CD4-positive, alpha-beta T cell (primary cell): ENCODE measurements around the gene GPBP1. TPM values are rescaled to one million over a fixed set of nuclear protein-coding genes. Genes with fewer than 3 reads are reported as not detected.

Experiments
- ATAC-seq: fragments of 200-7000 bp; cut with Tn5 transposase; one replicate; pipeline ENCODE4 v1.10.0; 2022; ENCODE audit warnings: mild to moderate bottlenecking; ENCODE audit not compliant: poor library complexity
- CTCF ChIA-PET: fragments of 350-600 bp; sonication (Branson Sonifier 250); formaldehyde crosslinking; loops from one replicate; lab custom pipeline; 2021; ENCODE audit warnings: antibody characterized with exemption, inconsistent platforms; lab: Charles Lee
- POLR2A ChIA-PET: fragments of 350-600 bp; sonication (Branson Sonifier 250); formaldehyde crosslinking; loops from one replicate; lab custom pipeline; 2021; ENCODE audit warnings: antibody characterized with exemption, inconsistent platforms; lab: Charles Lee
- DNase-seq, 14 experiments: peaks; one replicate each; pipeline ENCODE4 v3.0.0-alpha.2; 2013 to 2020; ENCODE audit warnings: mixed read lengths in 2 of 14
- H3K27ac ChIP-seq, 2 donors: one replicate each; pipeline versions ENCODE4 v1.5.1 to v1.7.0; 2013; ENCODE audit warnings: low read length in 2 of 2, low read depth in 1 of 2, mild to moderate bottlenecking in 1 of 2
- H3K27me3 ChIP-seq, 2 experiments: 1 replicate in 1 of 2; 2 replicates in 1 of 2; pipeline versions ENCODE4 v1.6.1 to v1.7.0; 2013; ENCODE audit warnings: low read length in 2 of 2, control low read depth in 1 of 2, mild to moderate bottlenecking in 1 of 2, moderate library complexity in 1 of 2; ENCODE audit not compliant: insufficient read depth in 2 of 2, control insufficient read depth in 1 of 2
- H3K36me3 ChIP-seq: one replicate; pipeline ENCODE4 v1.6.1; 2013; ENCODE audit warnings: low read length, control low read depth; ENCODE audit not compliant: insufficient read depth
- H3K4me1 ChIP-seq: one replicate; pipeline ENCODE4 v1.6.1; 2013; ENCODE audit warnings: low read length, control low read depth; ENCODE audit not compliant: insufficient read depth
- H3K4me3 ChIP-seq: one replicate; pipeline ENCODE4 v1.5.1; 2013; ENCODE audit warnings: mild to moderate bottlenecking, low read length, moderate library complexity
- H3K9me3 ChIP-seq, 2 experiments: 1 replicate in 1 of 2; 2 replicates in 1 of 2; pipeline versions ENCODE4 v1.6.1 to v1.7.0; 2013; ENCODE audit warnings: low read length in 2 of 2, mild to moderate bottlenecking in 2 of 2, control low read depth in 1 of 2, moderate library complexity in 1 of 2; ENCODE audit not compliant: control insufficient read depth in 1 of 2, insufficient read depth in 1 of 2
- H3K27ac Mint-ChIP-seq: one replicate; pipeline ENCODE4 v1.8.0; 2020; ENCODE audit warnings: mixed read lengths
- H3K27me3 Mint-ChIP-seq: one replicate; pipeline ENCODE4 v1.8.0; 2021; ENCODE audit warnings: mixed read lengths
- H3K36me3 Mint-ChIP-seq: one replicate; pipeline ENCODE4 v1.8.0; 2021; ENCODE audit warnings: low read depth, mixed read lengths
- H3K4me1 Mint-ChIP-seq: one replicate; pipeline ENCODE4 v1.8.0; 2021; ENCODE audit warnings: low read depth, mixed read lengths
- H3K4me3 Mint-ChIP-seq: one replicate; pipeline ENCODE4 v1.8.0; 2020; ENCODE audit warnings: mild to moderate bottlenecking, mixed read lengths
- H3K9me3 Mint-ChIP-seq: one replicate; pipeline ENCODE4 v1.8.0; 2020; ENCODE audit warnings: mixed read lengths
- CTCF ChIP-seq: fragments of 200-600 bp; IDR thresholded peaks from one replicate; pipeline ENCODE4 v1.8.0; 2022; ENCODE audit warnings: antibody characterized with exemption, mild to moderate bottlenecking
- intact Hi-C, 2 experiments: fragments of 100-400 bp; cut with DNase I in 1 of 2; cut with micrococcal nuclease in 1 of 2; formaldehyde crosslinking; loops; one replicate each; pipeline versions ENCODE4 v1.15.1 to v1.9.0; 2023 to 2025; cut with DNase I, micrococcal nuclease
- total RNA-seq, 174 experiments: library from RNA in 2 of 174; stranded (reverse) in 2 of 174; gene quantifications; one replicate each; pipeline ENCODE4 v1.2.3 and lab custom pipeline; 2021 to 2026

GPBP1 gene
- total RNA-seq, 2 experiments from 2014 or later: 136 to 137 TPM

- POLR2A ChIA-PET: no interaction called here
- ATAC-seq (no peak), DNase-seq (no peak)
- H3K27me3 Mint-ChIP-seq: no peaks in the 10 kb centered on the region
- no peak overlapping the region for H3K4me3 ChIP-seq
- H3K27ac Mint-ChIP-seq: peak overlapping the region; percentile 8
- no peak for TF ChIP-seq CTCF
- H3K9me3 Mint-ChIP-seq: no peaks in the 10 kb centered on the region
- no peak overlapping the region for H3K27ac ChIP-seq
- H3K4me1 ChIP-seq: peaks cover 13% of the 10 kb centered on the region
- H3K4me1 Mint-ChIP-seq: peaks cover 54% of the 10 kb centered on the region
- intact Hi-C loops: no loop called here
- no peaks in the 10 kb centered on the region for H3K27me3 ChIP-seq
- no peak overlapping the region for H3K4me3 Mint-ChIP-seq
- peaks cover 83% of the 10 kb centered on the region for H3K36me3 Mint-ChIP-seq
- H3K9me3 ChIP-seq: no peaks in the 10 kb centered on the region
- CTCF ChIA-PET: interaction anchor here (0.5 kb wide), 1 partner anchor 17 kb away, joined by 6 read pairs; no protein-coding TSS in a partner anchor
- H3K36me3 ChIP-seq: peaks cover 42% of the 10 kb centered on the region
These were observed 69.7 kb downstream of the GPBP1 start for GRCh38 chr5:57243286-57244137.

GRCh38 chr5:57244331-57244730, 70.5 kb downstream of the GPBP1 start:
- Histone ChIP-seq H3K36me3 (peaks cover 44% of the 10 kb centered on the region), H3K27me3 (no peaks in the 10 kb centered on the region), H3K9me3 (no peaks in the 10 kb centered on the region), H3K4me3 (no peak overlapping the region), H3K27ac (no peak overlapping the region), H3K4me1 (peaks cover 13% of the 10 kb centered on the region)
- no peaks in the 10 kb centered on the region for H3K27me3 Mint-ChIP-seq
- H3K4me3 Mint-ChIP-seq: no peak overlapping the region
- intact Hi-C loops: no loop called here
- H3K4me1 Mint-ChIP-seq: peaks cover 59% of the 10 kb centered on the region
- no peak for TF ChIP-seq CTCF
- no peak for DNase-seq
- H3K36me3 Mint-ChIP-seq: peaks cover 83% of the 10 kb centered on the region
- no peak for ATAC-seq
- no peaks in the 10 kb centered on the region for H3K9me3 Mint-ChIP-seq
- ChIA-PET CTCF (interaction anchor here (0.7 kb wide), 1 partner anchor 266 kb away, joined by 3 read pairs; no protein-coding TSS in a partner anchor), POLR2A (no interaction called here)
- peak overlapping the region; percentile 8 for H3K27ac Mint-ChIP-seq

GRCh38 chr5:57246426-57246825, 72.6 kb downstream of the GPBP1 start:
- Mint-ChIP-seq H3K27ac (peak overlapping the region; percentile 68), H3K4me3 (no peak overlapping the region), H3K4me1 (peaks cover 50% of the 10 kb centered on the region), H3K27me3 (no peaks in the 10 kb centered on the region), H3K9me3 (no peaks in the 10 kb centered on the region), H3K36me3 (peaks cover 81% of the 10 kb centered on the region)
- DNase-seq: peak in 4 of 14 experiments; percentile 15 to 69 (median 59)
- TF ChIP-seq CTCF: no peak
- H3K27ac ChIP-seq: no peak overlapping the region
- CTCF ChIA-PET: no interaction called here
- intact Hi-C loops: no loop called here
- ATAC-seq: peak; percentile 69
- no peaks in the 10 kb centered on the region for H3K27me3 ChIP-seq
- H3K4me1 ChIP-seq: peaks cover 13% of the 10 kb centered on the region
- POLR2A ChIA-PET: no interaction called here
- no peaks in the 10 kb centered on the region for H3K9me3 ChIP-seq
- no peak overlapping the region for H3K4me3 ChIP-seq
- peaks cover 55% of the 10 kb centered on the region for H3K36me3 ChIP-seq
